ENCODE data around the gene ZNF784.

ZNF784 gene

DNA sequence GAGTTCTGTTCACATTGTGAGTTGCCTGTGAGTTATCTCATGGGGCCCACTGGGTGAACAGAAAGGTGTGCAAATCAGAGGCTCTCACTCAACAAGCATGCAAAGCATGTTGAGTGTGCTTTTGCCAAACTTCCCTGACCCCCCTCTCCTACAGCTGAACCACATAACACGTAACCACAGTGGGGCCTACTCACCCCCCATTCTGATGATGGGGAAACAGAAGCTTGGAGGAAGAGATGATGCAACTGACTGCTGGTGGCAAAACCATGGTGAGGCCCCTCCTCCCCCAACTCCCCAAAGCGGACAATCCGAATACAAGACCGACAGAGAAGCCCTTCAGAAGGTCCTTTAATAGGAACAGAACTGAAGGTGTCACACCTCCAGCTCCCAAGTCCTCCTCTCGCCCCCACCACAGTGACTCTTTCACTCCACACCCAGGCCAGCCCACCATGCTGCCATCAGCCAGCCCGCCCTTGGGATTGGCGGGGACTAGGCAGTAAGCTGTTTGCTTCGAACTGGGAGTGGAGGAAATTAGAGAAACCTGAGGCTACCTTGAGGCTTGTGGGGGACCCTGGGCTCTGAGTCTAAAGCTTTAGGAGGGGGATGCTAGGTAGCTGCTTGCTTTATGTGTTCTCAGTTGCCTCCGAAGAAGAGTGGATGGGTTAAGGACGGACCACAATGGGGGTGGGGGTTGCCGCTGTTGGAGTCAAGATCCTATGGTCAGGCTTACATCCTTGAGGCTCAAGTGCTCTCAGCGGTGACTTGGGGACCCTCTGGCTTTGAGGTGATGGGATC, 3.8 kb downstream of the ZNF784 start:
- no peak for DNase-seq (ENCODE audit: low read depth)

DNA sequence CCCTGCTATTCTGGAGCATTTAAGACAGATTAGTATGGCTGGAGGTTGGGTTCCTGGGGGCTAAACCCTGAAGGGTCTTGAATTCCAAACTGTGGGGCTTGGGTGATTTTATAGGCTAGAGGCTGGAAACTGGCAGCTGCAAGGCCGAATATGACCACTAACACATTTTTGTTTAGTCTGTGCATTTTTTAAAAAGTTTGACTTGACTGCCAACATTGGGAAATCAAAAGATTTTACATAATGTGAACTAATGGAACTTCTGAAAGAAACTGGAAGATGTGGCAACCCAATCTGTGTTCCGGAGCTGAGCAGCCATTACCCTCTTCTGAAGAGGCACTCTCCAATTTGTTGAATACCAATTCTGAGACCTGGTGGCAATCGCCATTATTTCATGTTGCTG, 5.1 kb downstream of the ZNF784 start:
- no peak for DNase-seq (ENCODE audit: low read depth)

DNA sequence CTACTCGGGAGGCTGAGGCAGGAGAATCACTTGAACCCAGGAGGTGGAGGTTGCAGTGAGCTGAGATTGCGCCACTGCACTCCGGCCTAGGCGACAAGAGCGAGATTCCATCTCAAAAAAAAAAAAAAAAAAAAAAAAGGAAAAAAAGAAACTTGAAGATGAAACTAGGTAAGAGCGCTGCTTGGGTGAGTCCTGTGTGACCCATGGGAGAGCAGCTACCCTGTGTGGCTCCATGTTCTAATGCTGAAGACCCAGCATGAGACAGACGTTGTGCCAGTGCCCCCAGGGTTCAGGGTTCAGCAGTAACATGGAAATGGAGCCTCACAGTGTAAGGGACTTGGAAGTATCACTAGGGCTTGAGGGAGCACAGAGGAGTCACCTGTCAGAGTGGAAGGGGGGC, 5.9 kb downstream of the ZNF784 start:
- DNase-seq (ENCODE audit: low read depth) = no peak

DNA sequence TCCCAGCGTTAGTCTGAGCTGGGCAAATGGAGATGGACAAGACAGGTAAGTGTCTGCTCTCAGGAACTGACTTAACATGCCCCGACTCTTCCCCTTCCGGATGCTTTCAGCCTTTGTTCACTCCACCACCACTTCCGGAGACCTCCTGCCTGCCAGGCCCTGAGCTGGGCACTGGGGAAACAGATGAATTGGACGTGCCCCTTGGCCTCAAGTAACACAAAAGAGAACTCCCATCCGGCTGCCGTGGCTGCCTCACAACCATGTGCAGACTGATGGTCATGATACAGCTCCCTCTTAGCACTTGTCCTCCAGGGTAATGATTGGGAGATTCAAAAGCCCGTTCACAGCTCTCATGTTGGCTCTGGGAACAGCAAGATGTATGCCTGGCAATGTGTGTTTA, 6.9 kb downstream of the ZNF784 start:
- no peak for DNase-seq (ENCODE audit: low read depth)

DNA sequence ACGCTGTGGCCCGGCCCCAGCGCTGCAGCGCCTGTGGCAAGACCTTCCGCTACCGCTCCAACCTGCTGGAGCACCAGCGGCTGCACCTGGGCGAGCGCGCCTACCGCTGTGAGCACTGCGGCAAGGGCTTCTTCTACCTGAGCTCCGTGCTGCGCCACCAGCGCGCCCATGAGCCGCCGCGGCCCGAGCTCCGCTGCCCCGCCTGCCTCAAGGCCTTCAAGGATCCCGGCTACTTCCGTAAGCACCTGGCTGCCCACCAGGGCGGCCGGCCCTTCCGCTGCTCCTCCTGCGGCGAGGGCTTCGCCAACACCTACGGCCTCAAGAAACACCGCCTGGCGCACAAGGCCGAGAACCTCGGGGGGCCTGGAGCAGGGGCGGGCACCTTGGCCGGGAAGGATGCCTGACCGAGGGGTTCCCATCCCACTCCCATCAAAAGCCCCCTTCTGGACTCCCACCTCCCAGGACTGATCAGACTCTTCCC, 7.9 kb downstream of the ZNF784 start:
- no peak for DNase-seq (ENCODE audit: low read depth)

DNA sequence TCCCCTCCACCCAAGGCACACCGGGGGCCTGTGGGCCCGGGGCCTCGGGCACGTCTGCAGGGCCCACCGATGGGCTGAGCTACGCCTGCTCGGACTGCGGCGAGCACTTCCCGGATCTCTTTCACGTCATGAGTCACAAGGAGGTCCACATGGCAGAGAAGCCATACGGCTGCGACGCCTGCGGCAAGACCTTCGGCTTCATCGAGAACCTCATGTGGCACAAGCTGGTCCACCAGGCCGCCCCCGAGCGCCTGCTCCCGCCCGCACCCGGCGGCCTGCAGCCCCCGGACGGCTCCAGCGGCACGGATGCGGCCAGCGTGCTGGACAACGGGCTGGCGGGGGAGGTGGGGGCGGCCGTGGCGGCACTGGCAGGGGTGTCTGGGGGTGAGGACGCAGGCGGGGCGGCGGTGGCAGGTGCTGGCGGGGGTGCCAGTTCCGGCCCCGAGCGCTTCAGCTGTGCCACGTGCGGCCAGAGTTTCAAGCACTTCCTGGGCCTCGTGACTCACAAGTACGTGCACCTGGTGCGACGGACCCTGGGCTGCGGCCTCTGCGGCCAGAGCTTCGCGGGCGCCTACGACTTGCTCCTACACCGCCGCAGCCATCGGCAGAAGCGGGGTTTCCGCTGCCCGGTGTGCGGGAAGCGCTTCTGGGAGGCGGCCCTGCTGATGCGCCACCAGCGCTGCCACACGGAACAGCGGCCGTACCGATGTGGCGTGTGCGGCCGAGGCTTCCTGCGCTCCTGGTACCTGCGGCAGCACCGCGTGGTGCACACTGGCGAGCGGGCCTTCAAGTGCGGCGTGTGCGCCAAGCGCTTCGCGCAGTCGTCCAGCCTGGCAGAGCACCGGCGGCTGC, 8.6 kb downstream of the ZNF784 start:
- no peak for DNase-seq (ENCODE audit: low read depth)

DNA sequence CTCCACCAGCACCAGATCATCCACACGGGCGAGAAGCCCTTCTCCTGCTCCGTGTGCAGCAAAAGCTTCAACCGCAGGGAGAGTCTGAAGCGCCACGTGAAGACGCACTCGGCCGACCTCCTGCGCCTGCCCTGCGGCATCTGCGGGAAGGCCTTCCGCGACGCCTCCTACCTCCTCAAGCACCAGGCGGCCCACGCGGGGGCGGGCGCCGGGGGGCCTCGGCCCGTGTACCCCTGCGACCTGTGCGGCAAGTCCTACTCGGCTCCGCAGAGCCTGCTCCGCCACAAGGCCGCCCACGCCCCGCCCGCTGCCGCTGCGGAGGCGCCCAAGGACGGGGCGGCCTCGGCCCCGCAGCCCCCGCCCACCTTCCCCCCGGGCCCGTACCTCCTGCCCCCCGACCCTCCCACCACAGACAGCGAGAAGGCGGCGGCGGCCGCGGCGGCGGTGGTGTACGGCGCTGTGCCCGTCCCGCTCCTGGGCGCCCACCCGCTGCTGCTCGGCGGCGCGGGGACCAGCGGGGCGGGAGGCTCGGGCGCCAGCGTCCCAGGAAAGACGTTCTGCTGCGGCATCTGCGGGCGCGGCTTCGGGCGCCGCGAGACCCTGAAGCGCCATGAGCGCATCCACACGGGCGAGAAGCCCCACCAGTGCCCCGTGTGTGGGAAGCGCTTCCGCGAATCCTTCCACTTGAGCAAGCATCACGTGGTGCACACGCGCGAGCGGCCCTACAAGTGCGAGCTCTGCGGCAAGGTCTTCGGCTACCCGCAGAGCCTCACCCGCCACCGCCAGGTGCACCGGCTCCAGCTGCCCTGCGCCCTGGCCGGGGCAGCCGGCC, 9.4 kb downstream of the ZNF784 start:
- DNase-seq (ENCODE audit: low read depth) = no peak

DNA sequence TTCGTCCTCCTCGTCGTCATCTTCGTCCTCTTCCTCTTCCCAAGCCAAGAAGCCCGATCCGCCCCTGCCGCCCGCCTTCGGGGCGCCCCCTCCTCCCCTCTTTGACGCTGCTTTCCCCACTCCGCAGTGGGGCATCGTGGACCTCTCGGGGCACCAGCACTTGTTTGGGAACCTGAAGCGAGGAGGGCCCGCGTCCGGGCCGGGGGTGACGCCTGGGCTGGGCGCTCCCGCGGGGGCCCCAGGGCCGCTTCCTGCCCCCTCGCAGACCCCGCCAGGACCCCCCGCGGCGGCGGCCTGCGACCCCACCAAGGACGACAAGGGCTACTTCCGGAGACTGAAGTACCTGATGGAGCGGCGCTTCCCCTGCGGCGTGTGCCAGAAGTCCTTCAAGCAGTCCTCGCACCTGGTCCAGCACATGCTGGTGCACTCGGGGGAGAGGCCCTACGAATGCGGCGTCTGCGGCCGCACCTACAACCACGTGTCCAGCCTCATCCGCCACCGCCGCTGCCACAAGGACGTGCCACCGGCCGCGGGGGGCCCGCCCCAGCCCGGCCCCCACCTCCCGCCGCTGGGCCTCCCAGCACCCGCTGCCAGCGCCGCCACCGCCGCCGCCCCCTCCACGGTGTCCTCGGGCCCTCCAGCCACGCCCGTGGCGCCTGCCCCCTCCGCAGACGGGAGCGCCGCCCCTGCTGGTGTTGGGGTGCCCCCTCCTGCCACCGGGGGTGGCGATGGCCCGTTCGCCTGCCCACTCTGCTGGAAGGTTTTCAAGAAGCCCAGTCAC, 10.2 kb downstream of the ZNF784 start:
- DNase-seq (ENCODE audit: low read depth) = no peak

DNA sequence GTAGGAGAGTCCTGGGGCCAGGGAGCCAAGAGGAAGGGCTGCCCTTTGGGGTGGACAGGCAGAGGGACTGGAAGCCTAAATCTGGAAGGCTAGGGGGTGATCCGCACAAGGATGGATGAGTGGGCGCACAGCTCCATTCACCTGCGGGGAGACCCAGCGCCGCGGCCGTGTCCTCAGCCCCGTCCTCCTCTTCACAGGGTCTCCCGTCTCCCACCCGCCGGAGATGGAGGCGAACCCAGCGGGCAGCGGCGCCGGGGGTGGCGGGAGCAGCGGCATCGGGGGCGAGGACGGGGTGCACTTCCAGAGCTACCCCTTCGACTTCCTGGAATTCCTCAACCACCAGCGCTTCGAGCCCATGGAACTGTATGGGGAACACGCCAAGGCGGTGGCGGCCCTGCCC, 11.0 kb downstream of the ZNF784 start:
- DNase-seq (ENCODE audit: low read depth) = no peak

DNA sequence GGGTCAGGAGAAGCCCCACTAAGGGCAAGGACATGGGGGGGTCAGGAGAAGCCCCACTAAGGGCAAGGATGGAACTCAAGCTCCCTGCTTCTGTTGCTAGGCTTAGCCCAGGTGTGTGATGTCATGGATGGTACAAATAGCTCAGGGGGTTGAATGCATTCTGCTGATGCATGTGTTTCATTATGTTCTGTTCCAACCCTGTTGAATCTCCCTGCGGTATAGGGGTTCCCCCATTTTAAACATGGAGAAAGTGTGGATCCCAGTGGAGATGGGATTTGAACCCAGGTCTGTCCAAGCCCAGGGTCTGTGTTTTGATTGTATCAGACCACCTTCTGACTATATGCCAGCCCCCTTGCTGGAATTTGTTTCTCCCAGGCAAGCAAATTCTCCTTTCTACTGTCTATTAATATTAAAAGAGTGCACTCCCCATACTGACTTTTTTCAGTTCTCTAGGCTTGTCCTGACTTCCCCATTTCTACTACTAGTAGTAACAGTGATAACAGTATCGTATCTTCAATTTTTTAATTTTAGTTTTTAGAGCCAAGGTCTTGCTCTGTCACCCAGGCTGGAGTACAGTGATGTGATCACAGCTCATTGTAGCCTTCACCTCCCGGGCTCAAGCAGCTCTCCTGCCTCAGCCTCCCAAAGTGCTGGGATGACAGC, 12.3 kb downstream of the ZNF784 start:
- DNase-seq (ENCODE audit: low read depth) = no peak

DNA sequence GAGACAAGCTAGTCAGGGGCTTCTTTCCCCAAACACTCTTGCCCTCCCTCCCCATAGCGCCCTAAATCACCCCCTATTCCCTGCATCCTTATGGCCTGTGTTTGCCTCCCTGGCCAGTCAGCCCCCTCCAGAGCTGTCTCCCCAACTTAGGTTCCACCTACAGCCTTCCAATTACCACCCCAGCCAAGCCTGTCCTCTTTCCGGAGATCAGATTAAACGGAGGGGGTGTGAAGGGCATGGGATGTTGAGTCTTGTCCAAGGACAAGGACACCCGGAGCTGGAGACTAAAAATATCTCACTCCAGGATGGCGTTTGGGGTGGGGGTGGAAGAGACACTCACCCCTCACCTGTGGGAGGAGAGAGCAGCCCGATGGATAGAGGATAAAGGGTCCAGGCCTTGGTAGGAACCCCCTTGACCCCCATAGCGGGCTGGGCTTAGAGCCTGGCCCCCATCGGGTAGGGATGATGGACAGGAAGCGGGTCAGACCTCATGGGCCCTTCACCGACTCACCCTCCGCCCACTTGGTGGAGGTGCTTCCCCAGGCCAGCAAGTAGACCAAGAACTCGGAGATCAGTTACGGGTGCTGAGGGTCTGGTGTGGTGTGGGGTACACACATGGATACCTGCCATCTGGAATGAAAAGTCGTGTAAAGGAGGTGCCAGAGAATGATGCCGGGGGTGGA, 12.9 kb downstream of the ZNF784 start:
- DNase-seq (ENCODE audit: low read depth) = no peak

DNA sequence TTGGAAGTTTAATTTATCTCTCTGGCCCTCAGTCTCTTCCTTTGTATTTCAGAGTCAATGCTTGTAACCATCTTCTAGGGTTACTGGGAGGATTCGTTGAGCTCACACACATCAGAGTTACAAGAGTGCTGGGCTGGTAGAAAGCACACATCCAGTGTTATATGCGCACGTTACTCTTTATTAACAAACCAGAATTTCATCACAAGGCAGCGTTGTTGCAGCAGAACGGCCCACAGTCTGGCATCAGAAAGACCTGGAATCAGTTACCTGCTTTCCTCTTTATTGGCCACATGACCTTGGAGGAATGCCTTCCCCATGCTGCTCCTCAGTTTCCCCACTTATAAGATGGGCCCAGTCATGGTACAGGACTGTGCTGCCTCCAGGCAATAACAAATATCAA, 15.0 kb downstream of the ZNF784 start:
- DNase-seq (ENCODE audit: low read depth) = no peak

DNA sequence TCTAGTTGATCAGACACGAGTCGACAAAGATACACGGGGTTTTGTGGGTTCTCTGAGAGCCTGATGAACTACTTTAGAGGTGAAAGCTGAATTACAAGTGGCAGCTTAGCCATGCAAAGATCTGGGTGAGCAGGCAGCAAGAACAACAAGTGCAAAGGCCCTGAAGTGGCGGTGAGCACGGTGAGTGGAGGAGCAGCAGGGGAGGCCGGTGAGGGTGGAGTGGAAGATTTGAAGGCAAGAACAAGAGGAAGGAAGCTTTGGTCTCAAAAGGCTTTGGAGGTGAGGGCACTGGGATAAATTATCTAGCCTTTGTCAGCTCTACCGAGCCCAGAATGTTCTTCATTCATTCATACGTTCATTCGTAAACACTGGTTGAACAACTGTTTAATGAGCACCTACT, 17.5 kb downstream of the ZNF784 start:
- no peak for DNase-seq (ENCODE audit: low read depth)

DNA sequence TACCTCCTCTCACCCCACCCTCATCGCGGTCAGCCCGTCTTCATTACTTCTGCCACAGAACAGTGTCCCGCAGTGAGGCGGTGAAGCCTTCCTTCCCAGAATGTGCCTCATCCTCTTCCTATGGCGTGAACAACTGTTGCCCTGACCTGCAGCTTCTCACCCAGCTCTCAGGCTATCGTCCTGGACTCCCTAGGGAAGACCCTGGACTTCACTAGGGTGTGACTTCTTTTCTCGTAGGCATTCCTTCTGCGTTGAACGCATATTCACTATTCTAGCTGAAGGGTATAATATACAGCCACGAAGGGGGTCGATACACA, 17.9 kb downstream of the ZNF784 start:
- DNase-seq (ENCODE audit: low read depth) = no peak

DNA sequence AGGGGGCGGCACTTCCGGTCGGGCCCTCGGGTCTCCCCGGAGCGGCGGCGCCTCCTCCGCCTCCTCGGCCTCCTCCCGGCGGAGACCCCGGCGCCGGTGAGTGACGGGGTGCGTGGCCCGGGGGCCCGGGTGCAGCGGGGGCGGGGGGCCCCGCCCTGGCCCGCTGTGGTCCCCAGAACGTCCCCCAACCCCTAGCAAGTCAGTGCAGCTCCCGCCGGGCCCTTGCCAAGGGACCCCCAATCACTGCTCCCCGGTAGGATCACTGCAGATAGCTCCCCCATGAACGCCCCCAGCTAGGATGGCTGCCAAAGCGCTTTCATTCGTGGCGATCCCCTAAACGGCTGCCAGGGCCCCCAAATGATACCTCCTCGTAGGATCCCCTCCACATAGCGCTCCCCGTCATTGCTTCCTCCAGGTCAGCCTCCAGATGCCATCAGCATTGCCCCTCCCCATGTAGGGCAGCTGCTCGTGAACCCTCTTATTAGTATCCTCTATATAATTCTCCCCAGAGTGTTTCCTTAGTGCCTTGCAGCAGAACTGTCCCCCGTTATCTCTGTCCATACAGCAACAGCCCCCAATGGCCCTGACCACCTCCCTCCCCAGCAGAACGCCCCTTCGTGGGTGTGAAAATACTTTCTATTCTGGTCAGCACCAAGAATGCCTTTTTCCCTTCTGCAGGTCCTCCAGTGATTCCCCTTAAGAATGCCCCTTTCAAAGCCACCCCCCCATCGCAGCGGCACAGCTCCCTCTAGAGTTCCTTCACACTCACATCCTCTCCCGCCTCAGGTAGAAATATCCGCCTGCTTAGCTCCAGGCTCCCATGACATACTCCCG, 18.5 kb downstream of the ZNF784 start, which contains the start of gene ZNF865:
ZNF865 (plus strand) TSS at position 11 of the 834 bp plus-strand sequence. CDS start 7,972 bp downstream, outside the sequence.
- peak; percentile 61 for DNase-seq (ENCODE audit: low read depth)

DNA sequence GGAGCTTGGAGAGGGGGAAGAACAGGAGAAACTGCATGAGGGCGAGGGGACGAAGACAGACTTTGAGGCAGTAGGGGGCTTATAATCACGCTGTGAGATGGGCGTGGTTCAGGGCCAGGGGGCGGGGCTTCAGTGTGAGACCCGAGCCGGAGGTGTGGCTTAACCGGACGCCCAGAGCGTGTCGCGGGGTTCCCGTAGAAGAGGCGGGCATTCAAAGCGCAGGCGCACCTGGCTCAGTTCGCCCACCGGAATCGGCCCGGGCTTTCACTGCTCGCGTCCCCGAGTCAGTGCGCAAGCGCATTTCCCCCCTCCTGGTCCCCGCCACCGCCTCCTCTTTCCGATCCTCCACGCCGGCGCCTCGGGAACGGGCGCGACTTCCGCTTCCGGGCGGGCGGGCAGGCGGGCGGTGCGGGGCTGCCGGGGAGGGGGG, 19.1 kb downstream of the ZNF784 start:
- peak; percentile 90 for DNase-seq (ENCODE audit: low read depth)

DNA sequence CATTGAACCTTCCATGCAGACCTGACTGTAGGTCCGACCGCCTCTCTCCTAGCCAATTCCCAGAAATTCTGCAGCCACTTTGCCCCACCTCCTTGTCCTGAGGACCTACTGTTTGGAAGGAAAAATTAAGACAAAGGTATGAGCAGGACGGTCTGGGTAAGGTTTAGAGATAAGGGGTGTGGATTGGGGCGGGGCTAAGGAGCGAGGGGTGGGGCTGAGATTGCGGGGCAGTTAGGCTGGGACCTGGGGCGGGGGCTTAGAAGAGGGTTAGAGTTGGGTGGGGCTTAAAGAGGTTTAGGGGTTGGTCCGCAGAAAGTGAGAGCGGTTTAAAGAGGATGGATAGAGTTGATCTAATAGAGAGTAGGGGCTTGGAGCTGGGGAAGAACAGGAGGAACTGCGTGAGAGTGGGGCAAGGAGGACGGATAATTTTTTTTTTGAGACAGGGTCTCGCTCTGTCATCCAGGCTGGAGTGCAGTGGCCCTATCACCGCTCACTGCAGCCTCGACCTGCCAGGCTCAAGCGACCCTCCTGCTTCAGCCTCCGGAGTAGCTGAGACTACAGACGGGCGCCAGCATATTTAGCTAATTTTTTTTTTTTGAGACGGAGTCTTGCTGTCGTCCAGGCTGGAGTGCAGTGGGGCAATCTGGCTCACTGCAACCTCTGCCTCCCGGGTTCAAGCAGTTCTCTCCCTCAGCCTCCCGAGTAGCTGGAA, 20.6 kb downstream of the ZNF784 start:
- DNase-seq (ENCODE audit: low read depth) = no peak

DNA sequence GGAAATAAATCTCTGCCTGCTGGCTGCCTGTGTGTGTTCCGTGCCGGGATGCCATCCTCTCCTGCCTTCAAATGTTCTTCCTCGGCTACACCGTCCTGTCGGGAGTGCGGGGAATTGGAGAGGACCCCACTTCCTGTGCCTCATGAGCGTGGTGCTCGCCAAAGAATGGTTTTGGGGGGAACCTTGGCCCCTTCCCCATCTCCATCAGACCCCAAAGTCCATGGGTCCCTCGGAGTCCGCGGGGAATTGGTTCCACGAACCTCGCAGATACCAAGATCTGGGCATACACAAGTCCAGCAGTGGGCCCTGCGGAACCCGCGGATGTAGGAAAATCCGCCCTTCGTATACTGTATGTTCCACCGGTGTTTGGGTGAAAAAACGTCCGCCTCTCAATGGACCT, 21.3 kb downstream of the ZNF784 start:
- DNase-seq (ENCODE audit: low read depth) = no peak

All from HS-5 (cell line).